Measurements from ENCODE around the gene GBP1. TPM values are rescaled to one million over a fixed set of nuclear protein-coding genes. Genes with fewer than 3 reads are reported as not detected.
"Not testable (repeated sequence)": the region's sequence is repeated elsewhere in the genome, so short reads cannot be mapped to it uniquely, and the experiment has no call there.

GBP1 gene
- total RNA-seq, 6 donors from 2014 or later, result 19.4 to 104 (median 53.1) TPM

DNA sequence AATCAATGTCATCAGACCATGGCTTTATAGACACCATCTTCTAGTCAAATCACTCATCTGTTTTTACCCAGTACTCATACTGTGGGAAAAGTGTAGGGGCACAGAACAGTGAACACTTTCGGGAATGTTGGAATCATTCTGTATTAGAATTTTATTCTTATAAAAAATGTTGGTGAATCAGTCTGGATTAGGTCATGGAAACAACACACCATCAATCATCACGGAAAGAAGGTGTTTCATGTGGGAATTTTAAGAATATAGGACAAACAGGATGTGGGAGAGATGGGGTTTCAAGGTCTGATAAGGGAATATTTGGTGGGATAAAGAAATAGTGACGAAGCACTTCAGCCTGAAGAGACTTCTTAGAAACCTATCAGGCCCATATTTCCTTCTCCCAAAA is 17.3 kb downstream of the GBP1 start:
- no peak overlapping the region for H3K4me3 ChIP-seq
- H3K9me3 ChIP-seq, result peaks cover 0 to 4% (median 2%) of the 10 kb centered on the region in 4 donors
- ATAC-seq (ENCODE audit: low FRiP score in 2 of 2) (no peak), DNase-seq (no peak)
- H3K27ac ChIP-seq, result no peak overlapping the region
- TF ChIP-seq, protein P1, sequence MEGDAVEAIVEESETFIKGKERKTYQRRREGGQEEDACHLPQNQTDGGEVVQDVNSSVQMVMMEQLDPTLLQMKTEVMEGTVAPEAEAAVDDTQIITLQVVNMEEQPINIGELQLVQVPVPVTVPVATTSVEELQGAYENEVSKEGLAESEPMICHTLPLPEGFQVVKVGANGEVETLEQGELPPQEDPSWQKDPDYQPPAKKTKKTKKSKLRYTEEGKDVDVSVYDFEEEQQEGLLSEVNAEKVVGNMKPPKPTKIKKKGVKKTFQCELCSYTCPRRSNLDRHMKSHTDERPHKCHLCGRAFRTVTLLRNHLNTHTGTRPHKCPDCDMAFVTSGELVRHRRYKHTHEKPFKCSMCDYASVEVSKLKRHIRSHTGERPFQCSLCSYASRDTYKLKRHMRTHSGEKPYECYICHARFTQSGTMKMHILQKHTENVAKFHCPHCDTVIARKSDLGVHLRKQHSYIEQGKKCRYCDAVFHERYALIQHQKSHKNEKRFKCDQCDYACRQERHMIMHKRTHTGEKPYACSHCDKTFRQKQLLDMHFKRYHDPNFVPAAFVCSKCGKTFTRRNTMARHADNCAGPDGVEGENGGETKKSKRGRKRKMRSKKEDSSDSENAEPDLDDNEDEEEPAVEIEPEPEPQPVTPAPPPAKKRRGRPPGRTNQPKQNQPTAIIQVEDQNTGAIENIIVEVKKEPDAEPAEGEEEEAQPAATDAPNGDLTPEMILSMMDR (IDR thresholded peaks at IDR 0.05), result no peak
- no peak for TF ChIP-seq POLR2AphosphoS5 (IDR thresholded peaks at IDR 0.05)
- no peak for TF ChIP-seq POLR2A (IDR thresholded peaks at IDR 0.05)
- TF ChIP-seq EP300 (IDR thresholded peaks at IDR 0.05), result no peak
- no peaks in the 10 kb centered on the region for H3K27me3 ChIP-seq
- 80 to 83% methylated on average over 3 of the region's 3 CpGs for WGBS, 2 donors
- H3K36me3 ChIP-seq, result peaks cover 0 to 29% (median 9%) of the 10 kb centered on the region in 4 donors
- H3K4me1 ChIP-seq, result no peaks in the 10 kb centered on the region

DNA sequence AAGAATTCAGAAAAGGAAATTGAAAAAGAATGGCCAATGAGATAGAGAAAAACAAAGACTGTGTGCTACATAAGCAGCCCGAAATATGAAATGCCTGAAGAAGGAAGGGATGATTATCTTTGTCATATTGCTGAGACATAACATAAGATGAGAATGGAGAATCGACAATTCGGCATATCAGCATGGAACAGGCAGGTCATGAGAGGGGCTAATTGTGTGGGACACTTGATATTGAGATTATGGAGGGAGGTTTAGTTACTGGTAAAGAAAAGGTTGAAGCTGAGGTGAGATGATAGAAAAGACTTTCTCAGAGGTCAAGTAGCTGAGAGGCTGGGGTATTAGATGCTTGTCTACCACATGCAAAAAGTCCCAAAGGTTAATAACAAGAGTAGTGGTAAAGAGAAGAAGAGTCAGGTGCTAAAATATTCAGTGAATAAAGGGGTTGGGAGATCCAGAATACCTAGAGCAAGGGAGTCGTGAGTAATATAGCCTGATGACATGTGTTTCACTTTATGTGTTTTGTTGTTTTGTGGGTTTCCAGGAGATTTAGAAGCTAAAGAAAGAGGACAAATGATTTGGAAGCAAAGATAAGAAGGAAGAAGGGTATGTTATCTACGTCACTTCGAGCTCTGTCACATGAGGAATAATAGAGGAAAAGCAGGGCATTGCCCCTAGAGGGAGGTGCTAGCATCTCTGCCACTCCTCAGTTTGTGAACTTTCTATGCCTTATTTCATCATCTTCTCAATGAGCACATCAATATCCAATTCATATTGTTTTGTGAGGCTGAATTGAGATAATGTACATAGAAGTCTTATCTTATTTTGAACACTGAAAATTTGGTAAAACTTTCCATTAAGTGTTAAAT is 18.5 kb downstream of the GBP1 start:
- H3K27me3 ChIP-seq; H3K9me3 ChIP-seq; H3K27ac ChIP-seq; ATAC-seq (ENCODE audit: low FRiP score in 2 of 2); H3K4me3 ChIP-seq; DNase-seq; H3K4me1 ChIP-seq: not testable (repeated sequence)
- 80 to 81% methylated on average over 6 of the region's 6 CpGs for WGBS, 2 donors
- H3K36me3 ChIP-seq, result peaks cover 0 to 17% (median 8%) of the 10 kb centered on the region in 4 donors

DNA sequence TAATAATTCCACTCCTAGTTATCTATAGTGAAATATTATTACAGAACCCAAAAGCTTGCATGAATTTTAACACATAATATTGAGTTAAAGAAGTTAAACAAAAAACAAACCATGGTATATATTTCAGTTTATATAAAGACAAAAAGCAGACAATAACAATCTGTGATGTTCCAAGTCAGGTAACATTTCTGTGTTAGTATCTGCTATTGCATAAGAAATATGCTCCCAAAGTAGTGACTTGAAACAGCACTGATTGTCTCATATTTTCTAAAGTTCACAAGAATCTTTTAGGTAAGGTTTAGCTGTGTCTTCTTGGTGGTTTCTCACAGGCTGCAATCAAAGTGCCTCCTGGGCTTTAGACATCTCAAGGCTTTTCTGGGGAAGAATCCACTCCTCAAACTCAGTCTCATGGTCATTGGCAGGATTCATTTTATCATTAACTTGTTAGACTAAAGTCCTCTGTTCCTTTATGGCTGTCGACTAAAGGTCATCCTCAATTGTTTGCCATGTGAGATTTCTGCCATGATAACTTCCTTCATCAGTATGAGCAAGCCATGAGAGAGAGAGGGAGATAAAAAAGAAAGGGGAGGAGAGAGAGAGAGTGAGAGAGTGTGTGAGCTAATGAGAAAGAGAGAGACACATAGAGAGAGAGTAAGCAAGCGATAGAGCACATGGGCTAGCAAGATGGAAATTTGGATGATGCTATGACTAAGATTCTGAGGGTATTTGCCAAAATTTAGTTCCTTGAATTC is 19.9 kb downstream of the GBP1 start:
- Histone ChIP-seq H3K36me3 (peaks cover 0 to 3% (median 0%) of the 10 kb centered on the region in 4 donors), H3K27me3 (no peaks in the 10 kb centered on the region), H3K9me3 (peaks cover 0 to 6% (median 2%) of the 10 kb centered on the region in 4 donors), H3K4me1 (no peaks in the 10 kb centered on the region), H3K27ac (no peak overlapping the region), H3K4me3 (no peak overlapping the region)
- 63 to 64% methylated on average over 2 of the region's 2 CpGs for WGBS, 2 donors
- DNase-seq (no peak), ATAC-seq (ENCODE audit: low FRiP score in 2 of 2) (no peak)
- TF ChIP-seq, protein P1 (IDR thresholded peaks at IDR 0.05), result no peak
- TF ChIP-seq EP300 (IDR thresholded peaks at IDR 0.05), result no peak
- TF ChIP-seq POLR2A (IDR thresholded peaks at IDR 0.05), result no peak
- TF ChIP-seq POLR2AphosphoS5 (IDR thresholded peaks at IDR 0.05), result no peak

DNA sequence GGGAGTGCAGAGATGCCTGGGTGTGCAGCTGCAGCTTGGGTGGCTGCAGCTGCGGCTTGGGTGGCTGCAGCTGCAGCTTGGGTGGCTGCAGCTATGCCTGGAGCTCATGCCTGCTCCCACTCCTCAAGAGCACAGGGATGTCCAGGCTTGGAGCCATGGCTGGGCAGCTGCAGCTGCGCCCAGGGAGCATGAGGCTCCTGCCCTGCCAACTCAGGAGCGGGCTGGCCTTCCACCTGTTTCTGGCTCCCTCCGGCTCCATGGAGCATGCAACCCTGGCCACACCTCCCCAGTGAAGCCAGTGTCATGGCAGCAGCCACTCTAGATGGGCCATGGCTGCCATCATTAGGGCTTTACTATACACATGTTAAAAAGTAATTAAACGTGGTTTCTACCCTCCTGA is 21.1 kb downstream of the GBP1 start:
- Histone ChIP-seq H3K4me1 (no peaks in the 10 kb centered on the region), H3K9me3 (peaks cover 0 to 6% (median 2%) of the 10 kb centered on the region in 4 donors), H3K36me3 (no peaks in the 10 kb centered on the region), H3K4me3 (no peak overlapping the region), H3K27ac (no peak overlapping the region), H3K27me3 (no peaks in the 10 kb centered on the region)
- 65 to 86% methylated on average over 1 to 5 of the region's 5 CpGs for WGBS, 2 donors
- ATAC-seq (ENCODE audit: low FRiP score in 2 of 2) (no peak), DNase-seq (peak in 1 of 2 donors; percentile 37)
- TF ChIP-seq POLR2A (IDR thresholded peaks at IDR 0.05) (no peak), EP300 (IDR thresholded peaks at IDR 0.05) (no peak), POLR2AphosphoS5 (IDR thresholded peaks at IDR 0.05) (no peak)
- TF ChIP-seq, protein P1 (IDR thresholded peaks at IDR 0.05), result no peak

DNA sequence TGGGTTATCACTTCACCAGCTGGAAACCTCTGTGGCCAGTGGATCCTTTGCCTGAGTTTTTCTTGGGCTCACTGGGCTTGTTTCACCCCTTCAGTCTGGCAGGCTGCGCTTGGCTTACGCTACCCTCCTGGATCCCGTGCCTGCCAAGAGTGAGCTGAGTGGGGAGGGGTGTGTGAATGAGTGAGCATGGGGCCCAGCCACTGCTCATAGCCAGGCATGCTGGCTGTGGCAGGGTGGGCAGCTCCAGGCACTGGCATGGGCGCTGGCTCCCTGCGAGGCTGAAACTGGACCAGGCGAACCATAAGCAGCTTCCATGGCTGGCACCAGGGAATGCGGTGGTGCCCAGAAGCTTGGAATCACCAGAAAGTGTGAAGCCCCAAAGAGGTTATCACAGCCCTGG is 22.5 kb downstream of the GBP1 start:
- no peak overlapping the region for H3K27ac ChIP-seq
- ATAC-seq (ENCODE audit: low FRiP score in 2 of 2) (no peak), DNase-seq (peak in 1 of 2 donors; percentile 40)
- no peaks in the 10 kb centered on the region for H3K36me3 ChIP-seq
- TF ChIP-seq POLR2AphosphoS5 (IDR thresholded peaks at IDR 0.05) (no peak), POLR2A (IDR thresholded peaks at IDR 0.05) (no peak), EP300 (IDR thresholded peaks at IDR 0.05) (no peak)
- TF ChIP-seq, protein P1 (IDR thresholded peaks at IDR 0.05), result no peak
- H3K4me1 ChIP-seq, result no peaks in the 10 kb centered on the region
- H3K4me3 ChIP-seq, result no peak overlapping the region
- H3K27me3 ChIP-seq, result no peaks in the 10 kb centered on the region
- WGBS, 2 donors, result 84 to 97% methylated on average over 4 to 7 of the region's 7 CpGs
- peaks cover 0 to 6% (median 2%) of the 10 kb centered on the region in 4 donors for H3K9me3 ChIP-seq

Data from upper lobe of left lung (tissue), 6 donors.